ENCODE data around the gene LAGE3.

DNA sequence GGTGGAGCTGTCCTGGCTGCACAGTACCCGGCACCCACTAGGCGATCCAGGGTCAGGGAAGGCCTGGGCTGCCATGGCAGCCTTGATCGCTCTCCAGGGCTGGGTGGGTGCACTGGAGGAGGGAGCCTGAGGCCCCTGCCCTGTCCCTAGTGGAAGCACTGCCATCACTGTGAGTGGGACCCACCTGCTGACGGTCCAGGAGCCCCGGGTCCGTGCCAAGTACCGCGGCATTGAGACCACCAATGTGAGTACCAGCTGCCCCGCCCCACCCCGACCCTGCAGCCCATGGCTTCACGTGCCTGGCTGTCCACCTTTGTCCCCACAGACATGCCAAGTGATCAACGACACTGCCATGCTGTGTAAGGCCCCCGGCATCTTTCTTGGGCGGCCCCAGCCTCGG is 12.2 kb downstream of the LAGE3 start:
- TF ChIP-seq, protein P1, sequence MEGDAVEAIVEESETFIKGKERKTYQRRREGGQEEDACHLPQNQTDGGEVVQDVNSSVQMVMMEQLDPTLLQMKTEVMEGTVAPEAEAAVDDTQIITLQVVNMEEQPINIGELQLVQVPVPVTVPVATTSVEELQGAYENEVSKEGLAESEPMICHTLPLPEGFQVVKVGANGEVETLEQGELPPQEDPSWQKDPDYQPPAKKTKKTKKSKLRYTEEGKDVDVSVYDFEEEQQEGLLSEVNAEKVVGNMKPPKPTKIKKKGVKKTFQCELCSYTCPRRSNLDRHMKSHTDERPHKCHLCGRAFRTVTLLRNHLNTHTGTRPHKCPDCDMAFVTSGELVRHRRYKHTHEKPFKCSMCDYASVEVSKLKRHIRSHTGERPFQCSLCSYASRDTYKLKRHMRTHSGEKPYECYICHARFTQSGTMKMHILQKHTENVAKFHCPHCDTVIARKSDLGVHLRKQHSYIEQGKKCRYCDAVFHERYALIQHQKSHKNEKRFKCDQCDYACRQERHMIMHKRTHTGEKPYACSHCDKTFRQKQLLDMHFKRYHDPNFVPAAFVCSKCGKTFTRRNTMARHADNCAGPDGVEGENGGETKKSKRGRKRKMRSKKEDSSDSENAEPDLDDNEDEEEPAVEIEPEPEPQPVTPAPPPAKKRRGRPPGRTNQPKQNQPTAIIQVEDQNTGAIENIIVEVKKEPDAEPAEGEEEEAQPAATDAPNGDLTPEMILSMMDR (optimal IDR thresholded peaks at IDR 0.05 in 1 of 3, IDR thresholded peaks at IDR 0.05 in 1 of 3, conservative IDR thresholded peaks at IDR 0.05 in 1 of 3; ENCODE audit: extremely low read depth in 1 of 3, insufficient read depth in 2 of 3, low read length in 3 of 3) = no peak
- TF ChIP-seq EZH2 (IDR thresholded peaks at IDR 0.05; ENCODE audit: low read length) = no peak
